T-helper 2 cell treated with Interferon-gamma antibody and Interleukin-4, amounts not matched to agents 5 μg/mL and 100 μg/mL, for 36 hours (primary cell): ENCODE measurements around the gene ATRNL1.

Source experiments
- DNase-seq: peaks from one replicate; pipeline ENCODE4 v3.0.0; 2021; ENCODE audit warnings: low spot score
- H3K27ac Mint-ChIP-seq: one replicate; pipeline ENCODE4 v1.8.0; 2021; ENCODE audit warnings: mild to moderate bottlenecking, mixed read lengths
- H3K27me3 Mint-ChIP-seq: one replicate; pipeline ENCODE4 v1.8.0; 2021; ENCODE audit warnings: low read depth, mixed read lengths
- H3K36me3 Mint-ChIP-seq: one replicate; pipeline ENCODE4 v1.8.0; 2021; ENCODE audit warnings: low read depth, mixed read lengths
- H3K4me1 Mint-ChIP-seq: one replicate; pipeline ENCODE4 v1.8.0; 2021; ENCODE audit warnings: low read depth, mixed read lengths
- H3K4me3 Mint-ChIP-seq: one replicate; pipeline ENCODE4 v1.8.0; 2022; ENCODE audit warnings: mild to moderate bottlenecking, moderate library complexity, mixed read lengths
- H3K9me3 Mint-ChIP-seq: one replicate; pipeline ENCODE4 v1.8.0; 2021; ENCODE audit warnings: mixed read lengths

The ATRNL1 gene

GRCh38 chr10:115936926-115937767 is 844.0 kb downstream of the ATRNL1 start:
- Mint-ChIP-seq H3K4me3 (no peak overlapping the region), H3K9me3 (peaks cover 3% of the 10 kb centered on the region), H3K4me1 (no peaks in the 10 kb centered on the region), H3K27me3 (no peaks in the 10 kb centered on the region), H3K27ac (no peak overlapping the region), H3K36me3 (no peaks in the 10 kb centered on the region)
- DNase-seq, result no peak

- Mint-ChIP-seq H3K27me3 (no peaks in the 10 kb centered on the region), H3K4me1 (no peaks in the 10 kb centered on the region), H3K36me3 (no peaks in the 10 kb centered on the region), H3K27ac (no peak overlapping the region), H3K9me3 (peaks cover 3% of the 10 kb centered on the region), H3K4me3 (no peak overlapping the region)
- DNase-seq, result no peak
Observed at GRCh38 chr10:115937768-115938056, 844.5 kb downstream of the ATRNL1 start.

GRCh38 chr10:115939101-115939854 is 846.1 kb downstream of the ATRNL1 start:
- Mint-ChIP-seq H3K4me1 (no peaks in the 10 kb centered on the region), H3K27ac (no peak overlapping the region), H3K27me3 (no peaks in the 10 kb centered on the region), H3K4me3 (no peak overlapping the region), H3K36me3 (no peaks in the 10 kb centered on the region), H3K9me3 (peaks cover 3% of the 10 kb centered on the region)
- no peak for DNase-seq

GRCh38 chr10:115941361-115941771 is 848.2 kb downstream of the ATRNL1 start:
- Mint-ChIP-seq H3K27ac (no peak overlapping the region), H3K4me1 (no peaks in the 10 kb centered on the region), H3K27me3 (no peaks in the 10 kb centered on the region), H3K36me3 (no peaks in the 10 kb centered on the region), H3K9me3 (peaks cover 3% of the 10 kb centered on the region), H3K4me3 (no peak overlapping the region)
- DNase-seq, result no peak

- DNase-seq, result no peak
- peaks cover 3% of the 10 kb centered on the region for H3K9me3 Mint-ChIP-seq
- no peaks in the 10 kb centered on the region for H3K4me1 Mint-ChIP-seq
- H3K36me3 Mint-ChIP-seq, result no peaks in the 10 kb centered on the region
- H3K4me3 Mint-ChIP-seq, result no peak overlapping the region
- H3K27me3 Mint-ChIP-seq, result no peaks in the 10 kb centered on the region
- H3K27ac Mint-ChIP-seq, result no peak overlapping the region
Observed at GRCh38 chr10:115942101-115942500, 848.9 kb downstream of the ATRNL1 start.

GRCh38 chr10:115944538-115944937 is 851.4 kb downstream of the ATRNL1 start:
- H3K4me1 Mint-ChIP-seq, result no peaks in the 10 kb centered on the region
- no peak for DNase-seq
- no peak overlapping the region for H3K4me3 Mint-ChIP-seq
- no peaks in the 10 kb centered on the region for H3K27me3 Mint-ChIP-seq
- H3K27ac Mint-ChIP-seq, result no peak overlapping the region
- no peaks in the 10 kb centered on the region for H3K36me3 Mint-ChIP-seq
- no peaks in the 10 kb centered on the region for H3K9me3 Mint-ChIP-seq

- H3K36me3 Mint-ChIP-seq, result no peaks in the 10 kb centered on the region
- no peaks in the 10 kb centered on the region for H3K27me3 Mint-ChIP-seq
- H3K4me1 Mint-ChIP-seq, result no peaks in the 10 kb centered on the region
- no peak overlapping the region for H3K27ac Mint-ChIP-seq
- no peak for DNase-seq
- H3K9me3 Mint-ChIP-seq, result no peaks in the 10 kb centered on the region
- H3K4me3 Mint-ChIP-seq, result no peak overlapping the region
Observed at GRCh38 chr10:115945701-115946445, 852.7 kb downstream of the ATRNL1 start.

- Mint-ChIP-seq H3K27ac (no peak overlapping the region), H3K36me3 (no peaks in the 10 kb centered on the region), H3K9me3 (no peaks in the 10 kb centered on the region), H3K4me3 (no peak overlapping the region), H3K4me1 (no peaks in the 10 kb centered on the region), H3K27me3 (no peaks in the 10 kb centered on the region)
- no peak for DNase-seq
Observed at GRCh38 chr10:115947104-115947503, 853.9 kb downstream of the ATRNL1 start.

- Mint-ChIP-seq H3K27ac (no peak overlapping the region), H3K27me3 (no peaks in the 10 kb centered on the region), H3K4me1 (no peaks in the 10 kb centered on the region), H3K36me3 (no peaks in the 10 kb centered on the region), H3K9me3 (no peaks in the 10 kb centered on the region), H3K4me3 (no peak overlapping the region)
- no peak for DNase-seq
Observed at GRCh38 chr10:115948465-115948864, 855.3 kb downstream of the ATRNL1 start.

GRCh38 chr10:115949282-115949844 is 856.2 kb downstream of the ATRNL1 start:
- no peak for DNase-seq
- Mint-ChIP-seq H3K27ac (no peak overlapping the region), H3K4me3 (no peak overlapping the region), H3K27me3 (no peaks in the 10 kb centered on the region), H3K36me3 (no peaks in the 10 kb centered on the region), H3K4me1 (no peaks in the 10 kb centered on the region), H3K9me3 (no peaks in the 10 kb centered on the region)

GRCh38 chr10:115950320-115950719 is 857.2 kb downstream of the ATRNL1 start:
- Mint-ChIP-seq H3K27me3 (no peaks in the 10 kb centered on the region), H3K9me3 (no peaks in the 10 kb centered on the region), H3K36me3 (no peaks in the 10 kb centered on the region), H3K4me3 (no peak overlapping the region), H3K4me1 (no peaks in the 10 kb centered on the region), H3K27ac (no peak overlapping the region)
- DNase-seq, result no peak

- H3K27ac Mint-ChIP-seq, result no peak overlapping the region
- no peaks in the 10 kb centered on the region for H3K4me1 Mint-ChIP-seq
- DNase-seq, result no peak
- no peak overlapping the region for H3K4me3 Mint-ChIP-seq
- H3K36me3 Mint-ChIP-seq, result no peaks in the 10 kb centered on the region
- no peaks in the 10 kb centered on the region for H3K27me3 Mint-ChIP-seq
- no peaks in the 10 kb centered on the region for H3K9me3 Mint-ChIP-seq
Observed at GRCh38 chr10:115951242-115951641, 858.1 kb downstream of the ATRNL1 start.

GRCh38 chr10:115953281-115953680 is 860.1 kb downstream of the ATRNL1 start:
- DNase-seq, result no peak
- H3K4me3 Mint-ChIP-seq, result no peak overlapping the region
- H3K4me1 Mint-ChIP-seq, result no peaks in the 10 kb centered on the region
- H3K27me3 Mint-ChIP-seq, result no peaks in the 10 kb centered on the region
- H3K27ac Mint-ChIP-seq, result no peak overlapping the region
- H3K36me3 Mint-ChIP-seq, result no peaks in the 10 kb centered on the region
- H3K9me3 Mint-ChIP-seq, result no peaks in the 10 kb centered on the region

- Mint-ChIP-seq H3K27ac (no peak overlapping the region), H3K4me3 (no peak overlapping the region), H3K27me3 (no peaks in the 10 kb centered on the region), H3K9me3 (no peaks in the 10 kb centered on the region), H3K36me3 (no peaks in the 10 kb centered on the region), H3K4me1 (no peaks in the 10 kb centered on the region)
- DNase-seq, result no peak
Observed at GRCh38 chr10:115953968-115954367, 860.8 kb downstream of the ATRNL1 start.
